GM12878 (cell line): ENCODE measurements around the gene CEP295NL. TPM values are rescaled to one million over a fixed set of nuclear protein-coding genes. Genes with fewer than 3 reads are reported as not detected.
"Not testable (repeated sequence)": the region's sequence is repeated elsewhere in the genome, so short reads cannot be mapped to it uniquely, and the experiment has no call there.

Experiments
- ATAC-seq: fragments of 200-7000 bp; cut with Tn5 transposase; 3 replicates; pipeline ENCODE4 v1.9.1; 2020; ENCODE audit warnings: mild to moderate bottlenecking, moderate library complexity
- BruUV-seq: library from RNA; stranded (reverse); fragments of 400-500 nt; replicated peaks from 2 replicates; lab custom pipeline; 2021; lab: Mats Ljungman, UMichigan
- CTCF ChIA-PET: fragments of 300-600 bp; sonication (Branson Sonifier 250); formaldehyde crosslinking; extraction: SDS; loops from one replicate; lab custom pipeline; 2021; ENCODE audit warnings: inconsistent platforms; lab: Yijun Ruan, JAX
- POLR2A ChIA-PET: fragments of 350-600 bp; formaldehyde crosslinking; extraction: SDS; loops from one replicate; lab custom pipeline; 2021; ENCODE audit warnings: inconsistent platforms; lab: Charles Lee
- RAD21 ChIA-PET: fragments of 300-600 bp; sonication (Branson Sonifier 250); formaldehyde crosslinking; loops from one replicate; lab custom pipeline; 2023; ENCODE audit warnings: antibody characterized with exemption; ENCODE audit not compliant: unreplicated experiment; lab: Charles Lee
- SMC1A ChIA-PET: fragments of 300-600 bp; sonication (Branson Sonifier 250); formaldehyde crosslinking; loops from one replicate; lab custom pipeline; 2023; ENCODE audit not compliant: unreplicated experiment, uncharacterized antibody; lab: Charles Lee
- DNase-seq: peaks from one replicate; pipeline ENCODE4 v3.0.0-alpha.2; 2011; ENCODE audit warnings: low read depth, low spot score
- FAIRE-seq: peaks from 3 replicates; lab custom pipeline; 2011; peaks lifted over from hg19 to GRCh38; lab: Jason Lieb, UNC
- H2AFZ ChIP-seq: 2 replicates; pipeline ENCODE4 v1.6.0; 2011; ENCODE audit warnings: low read depth, low read length, control low read depth; ENCODE audit not compliant: control insufficient read depth
- H3K27ac ChIP-seq: 2 replicates; pipeline ENCODE4 v1.5.1; 2011; ENCODE audit warnings: control low read depth; ENCODE audit not compliant: control insufficient read depth, insufficient read depth
- H3K27me3 ChIP-seq, 2 experiments: replicated peaks in 1 of 2; 2 replicates each; pipeline versions ENCODE4 v1.6.0 to v1.6.1; 2011; ENCODE audit warnings: low read length in 1 of 2; ENCODE audit not compliant: control insufficient read depth in 2 of 2, insufficient read depth in 2 of 2
- H3K36me3 ChIP-seq, 2 experiments: 2 replicates each; pipeline ENCODE4 v1.5.1; 2011; ENCODE audit warnings: low read length in 1 of 2; ENCODE audit not compliant: control insufficient read depth in 2 of 2, insufficient read depth in 2 of 2
- H3K4me1 ChIP-seq: 2 replicates; pipeline ENCODE4 v1.6.1; 2011; ENCODE audit warnings: mild to moderate bottlenecking, low read length, moderate library complexity, mixed read lengths; ENCODE audit not compliant: control insufficient read depth, insufficient read depth
- H3K4me2 ChIP-seq: 2 replicates; pipeline ENCODE4 v1.6.0; 2011; ENCODE audit warnings: control low read depth; ENCODE audit not compliant: control insufficient read depth, insufficient read depth
- H3K4me3 ChIP-seq: fragments of 200-600 bp; sonication (generic); 2 replicates; pipeline ENCODE4 v1.5.1; 2016
- H3K79me2 ChIP-seq: 2 replicates; pipeline ENCODE4 v1.6.0; 2011; ENCODE audit warnings: low read length; ENCODE audit not compliant: control insufficient read depth, insufficient read depth
- H3K9ac ChIP-seq: 2 replicates; pipeline ENCODE4 v1.8.0; 2011; ENCODE audit warnings: low read length, control low read depth, mixed read lengths; ENCODE audit not compliant: control insufficient read depth, insufficient read depth
- H3K9me3 ChIP-seq: replicated peaks from 3 replicates; pipeline ENCODE4 v1.5.1; 2011; ENCODE audit warnings: mild to moderate bottlenecking, low read length; ENCODE audit not compliant: control insufficient read depth, insufficient read depth
- H4K20me1 ChIP-seq: 2 replicates; pipeline ENCODE4 v1.6.0; 2011; ENCODE audit not compliant: control insufficient read depth, insufficient read depth
- NR2C2 ChIP-seq: IDR thresholded peaks from 2 replicates; pipeline ENCODE4 v1.6.1; 2011; ENCODE audit warnings: borderline replicate concordance, low read depth; ENCODE audit not compliant: control insufficient read depth, insufficient read length
- WGBS: methylation state at CpG from one replicate; pipeline ENCODE4 v1.1.6; 2016; ENCODE audit warnings: low lambda C conversion rate; ENCODE audit not compliant: insufficient replicate concordance, insufficient coverage; ENCODE audit errors: missing lambda C conversion rate; 5-methylcytosine and 5-hydroxymethylcytosine counted together
- in situ Hi-C: fragments of 300-500 bp; cut with MboI; formaldehyde crosslinking; loops from 9 replicates; pipeline ENCODE4 v1.14.3; 2018; ENCODE audit warnings: mixed read lengths
- intact Hi-C: fragments of 100-400 bp; cut with micrococcal nuclease; formaldehyde crosslinking; loops from one replicate; pipeline ENCODE4 v1.14.2; 2022; ENCODE audit not compliant: unreplicated experiment
- polyA plus RNA-seq, 11 experiments: library from polyadenylated mRNA; depleted of rRNA in 4 of 11; unstranded in 6 of 11; stranded (reverse) in 5 of 11; fragments of >200 nt; fragmentation: Nextera tagmentation in 4 of 11; fragmentation: Illumina TruSeq in 1 of 11; extraction: Ambion mirVana in 4 of 11; extraction: Trizol in 1 of 11; gene quantifications; 1 replicate in 1 of 11; 2 replicates in 10 of 11; pipeline versions ENCODE4 v1.2.1 to v1.2.3, GENCODE V29; 2011 to 2016; ENCODE audit warnings: inconsistent platforms in 2 of 11, missing spikeins in 2 of 11, low read depth in 1 of 11
- total RNA-seq, 4 experiments: library from RNA; depleted of rRNA in 3 of 4; stranded (reverse); fragments of >200 nt in 3 of 4; fragmentation: Illumina TruSeq in 1 of 4; extraction: Trizol in 1 of 4; gene quantifications; 2 replicates each; pipeline versions ENCODE4 v1.2.1 to v1.2.3, GENCODE V29; 2013 to 2021
- TF ChIP-seq, protein P1 (sequence below): IDR thresholded peaks from 2 replicates; pipeline ENCODE4 v1.6.1; 2011; ENCODE audit warnings: mild to moderate bottlenecking, low read depth, low read length, moderate library complexity; ENCODE audit not compliant: insufficient replicate concordance

The CEP295NL gene
- total and polyA plus RNA-seq, 10 of the 15 experiments (the other 5 are each of a cell fraction or from before 2014, with no cell fraction given): not detected

DNA sequence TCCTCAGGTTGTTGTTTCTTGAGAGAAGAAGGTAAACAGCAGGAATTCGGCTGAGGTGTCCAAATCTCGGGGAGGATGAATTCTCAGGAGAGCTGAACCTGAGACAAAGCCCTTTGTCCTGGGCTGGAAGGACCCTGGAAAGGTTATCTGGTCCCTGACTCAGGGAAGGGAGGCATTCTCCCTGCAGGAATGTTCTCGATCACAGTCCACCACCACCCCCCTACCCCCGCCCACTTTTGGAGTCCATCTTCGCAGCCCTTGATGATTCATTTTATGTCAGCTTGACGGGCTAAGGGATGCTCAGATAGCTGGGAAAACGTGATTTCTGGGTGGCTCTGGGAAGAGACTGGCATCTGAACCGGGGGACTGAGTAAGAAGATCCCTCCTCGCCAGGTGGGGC is 1.4 kb upstream of the CEP295NL start:
- H3K27ac ChIP-seq: no peak overlapping the region
- in situ Hi-C loops (no loop called here), intact Hi-C loops (no loop called here)
- H3K4me2 ChIP-seq: no peak overlapping the region
- H4K20me1 ChIP-seq: no peaks in the 10 kb centered on the region
- ChIA-PET SMC1A (no interaction called here), POLR2A (no interaction called here), RAD21 (no interaction called here), CTCF (interaction anchor here (0.7 to 1.5 kb wide), 3 partner anchors 14 to 135 kb away, joined by 3 to 4 read pairs (median 3); no protein-coding TSS in a partner anchor)
- no peak for ATAC-seq
- no peaks in the 10 kb centered on the region for H3K9me3 ChIP-seq
- H3K27me3 ChIP-seq: 0 out of 4 replicates have a peak, but pooled peaks cover 0 to 2% of the 10 kb centered on the region in 2 experiments
- FAIRE-seq: no peak
- no peaks in the 10 kb centered on the region for H3K4me1 ChIP-seq
- no peak for TF ChIP-seq NR2C2
- TF ChIP-seq, protein P1, sequence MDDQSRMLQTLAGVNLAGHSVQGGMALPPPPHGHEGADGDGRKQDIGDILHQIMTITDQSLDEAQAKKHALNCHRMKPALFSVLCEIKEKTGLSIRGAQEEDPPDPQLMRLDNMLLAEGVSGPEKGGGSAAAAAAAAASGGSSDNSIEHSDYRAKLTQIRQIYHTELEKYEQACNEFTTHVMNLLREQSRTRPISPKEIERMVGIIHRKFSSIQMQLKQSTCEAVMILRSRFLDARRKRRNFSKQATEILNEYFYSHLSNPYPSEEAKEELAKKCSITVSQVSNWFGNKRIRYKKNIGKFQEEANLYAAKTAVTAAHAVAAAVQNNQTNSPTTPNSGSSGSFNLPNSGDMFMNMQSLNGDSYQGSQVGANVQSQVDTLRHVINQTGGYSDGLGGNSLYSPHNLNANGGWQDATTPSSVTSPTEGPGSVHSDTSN: no peak
- no peak overlapping the region for H3K9ac ChIP-seq
- no peaks in the 10 kb centered on the region for H3K79me2 ChIP-seq
- no TSS peak for BruUV-seq
- H3K36me3 ChIP-seq: no peaks in the 10 kb centered on the region
- H2AFZ ChIP-seq: no peak overlapping the region
- no peak overlapping the region for H3K4me3 ChIP-seq
- no peak for DNase-seq
- WGBS: 23% methylated on average over 9 of the region's 9 CpGs

DNA sequence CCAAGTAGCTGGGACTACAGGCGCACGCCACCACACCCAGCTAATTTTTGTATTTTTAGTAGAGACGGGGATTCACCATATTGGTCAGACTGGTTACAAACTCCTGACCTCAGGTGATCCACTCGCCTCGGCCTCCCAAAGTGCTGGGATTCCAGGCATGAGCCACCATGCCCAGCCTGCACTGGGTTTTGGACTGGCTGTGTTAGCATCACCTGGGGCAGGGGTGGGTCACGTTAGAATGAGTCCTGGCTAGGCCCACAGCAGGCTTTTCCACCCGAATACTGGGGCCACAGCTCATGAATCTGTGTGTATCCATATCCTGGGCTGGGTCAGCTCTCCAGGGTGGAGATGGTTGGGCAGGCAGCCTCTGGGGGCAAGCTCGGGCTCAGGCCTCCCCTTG is 770 bp downstream of the CEP295NL start:
- H3K4me1 ChIP-seq, H2AFZ ChIP-seq, H3K9me3 ChIP-seq, in situ Hi-C loops, H3K4me3 ChIP-seq, H3K9ac ChIP-seq, H3K79me2 ChIP-seq, H3K36me3 ChIP-seq, H3K27me3 ChIP-seq, ATAC-seq, H3K4me2 ChIP-seq, RAD21 ChIA-PET, POLR2A ChIA-PET, H3K27ac ChIP-seq, H4K20me1 ChIP-seq, intact Hi-C loops, DNase-seq, BruUV-seq, FAIRE-seq: not testable (repeated sequence)
- CTCF ChIA-PET: interaction anchor here (0.6 kb wide), 1 partner anchor 1337 kb away, joined by 3 read pairs; no protein-coding TSS in a partner anchor
- WGBS: 36% methylated on average over 8 of the region's 8 CpGs
- SMC1A ChIA-PET: interaction anchor here (1.3 kb wide), 1 partner anchor 15 kb away, joined by 4 read pairs; no protein-coding TSS in a partner anchor
